ENCODE measurements around the gene FGF7.

- TF ChIP-seq CTCF (IDR thresholded peaks at IDR 0.05), result no peak
- TF ChIP-seq POLR2A (IDR thresholded peaks at IDR 0.05; ENCODE audit: low read depth), result no peak
- TF ChIP-seq EP300 (IDR thresholded peaks at IDR 0.05), result no peak
Observed at GRCh38 chr15:49458145-49458544, 35.1 kb downstream of the FGF7 start.
